OCI-LY7 (cell line): ENCODE results near the gene GSK3A.

Source experiments
- CTCF ChIP-seq: fragments of 200-600 bp; sonication (generic); conservative IDR thresholded peaks from 2 replicates; pipeline ENCODE4 v1.5.1; 2014; ENCODE audit warnings: mild to moderate bottlenecking, antibody characterized with exemption, low read length, moderate library complexity, mixed read lengths
- EZH2phosphoT487 ChIP-seq: fragments of 200-600 bp; sonication (generic); IDR thresholded peaks from 2 replicates; pipeline ENCODE4 v1.6.1; 2018; ENCODE audit warnings: low read depth, borderline replicate concordance, mild to moderate bottlenecking, mixed run types, antibody characterized with exemption, low read length, moderate library complexity, mixed read lengths

DNA sequence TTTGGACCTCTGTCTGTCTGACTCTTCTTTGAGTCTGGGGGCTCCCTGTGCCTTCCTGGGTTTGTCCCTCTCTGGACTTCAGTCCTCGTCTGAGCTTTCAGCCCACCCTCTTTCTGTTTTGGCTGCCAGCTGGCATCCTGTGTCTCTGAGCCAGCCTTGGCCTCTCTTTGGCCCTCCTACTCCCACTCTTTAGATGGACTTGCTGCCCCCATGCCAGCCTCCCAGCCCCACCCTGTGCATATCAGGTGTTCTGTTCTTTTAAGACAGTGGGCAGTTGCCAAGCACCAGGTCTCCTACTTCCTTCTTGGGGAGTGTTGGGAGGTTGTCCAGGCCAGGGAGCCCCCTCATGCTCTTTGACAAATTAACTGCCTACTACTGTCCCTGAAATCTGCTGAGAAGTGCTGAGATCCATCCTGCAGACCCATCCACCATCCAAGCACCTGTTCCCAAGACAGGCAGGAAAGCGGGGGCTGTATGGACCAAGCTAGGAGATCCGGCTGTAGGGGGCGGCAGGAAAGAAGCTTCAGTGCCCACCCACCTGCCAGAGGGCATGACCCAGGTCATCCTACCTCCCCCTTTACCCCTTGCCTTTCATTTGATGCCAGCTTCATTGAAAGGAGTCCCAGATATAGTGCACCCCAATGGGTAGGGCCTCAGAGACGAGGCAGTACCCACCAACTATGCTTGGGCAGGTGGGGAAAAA, 36.2 kb upstream of the GSK3A start:
- TF ChIP-seq CTCF = no peak
- TF ChIP-seq EZH2phosphoT487 = no peak
